Measurements from ENCODE around the gene FAM163A.

DNA sequence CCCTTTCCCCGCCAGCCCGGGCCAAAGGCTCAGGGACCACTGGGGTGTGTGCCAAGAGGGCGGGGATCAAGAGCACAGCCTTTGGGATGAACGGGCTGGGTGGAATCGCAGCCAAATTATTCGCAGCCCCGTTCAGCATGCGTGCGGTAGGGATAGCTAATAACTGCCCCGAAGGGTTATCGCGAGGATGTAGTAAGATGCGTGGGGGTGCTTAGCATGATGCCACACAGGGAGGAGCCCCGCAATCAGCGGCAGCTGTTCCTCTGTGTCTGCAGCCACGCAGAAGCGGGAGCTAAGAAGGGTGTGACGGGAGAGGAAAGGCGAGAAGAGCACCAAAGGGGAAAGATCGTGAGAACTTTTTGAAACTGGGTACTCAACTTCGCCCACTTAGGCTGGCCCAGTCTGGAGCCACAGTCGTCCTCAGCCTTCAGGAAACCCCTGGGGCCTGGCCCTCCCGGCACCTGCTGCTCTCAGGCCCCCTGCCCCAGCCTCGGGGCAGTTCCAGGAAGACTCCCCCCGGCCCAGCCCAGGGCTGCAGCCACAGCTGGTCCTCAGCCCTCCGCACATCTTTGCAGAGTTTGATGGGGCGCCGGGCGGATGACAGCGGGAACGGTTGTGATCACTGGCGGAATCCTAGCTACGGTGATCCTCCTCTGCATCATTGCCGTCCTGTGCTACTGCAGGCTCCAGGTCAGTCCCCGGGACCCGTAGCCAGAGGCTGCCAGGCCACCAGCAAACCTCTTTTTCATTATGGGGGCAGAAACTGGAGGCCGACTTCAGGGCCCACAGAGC, 69.6 kb downstream of the FAM163A start:
- TF ChIP-seq POLR2A (IDR thresholded peaks at IDR 0.05) (no peak), CTCF (IDR thresholded peaks at IDR 0.05) (no peak)

Measured in testis (tissue), 2 donors.